Measurements from ENCODE around the gene SLC16A10. TPM values are rescaled to one million over a fixed set of nuclear protein-coding genes. Genes with fewer than 3 reads are reported as not detected.

Gene SLC16A10
- total and polyA plus RNA-seq, 7 donors: 13.9 to 106 (median 43.1) TPM

DNA sequence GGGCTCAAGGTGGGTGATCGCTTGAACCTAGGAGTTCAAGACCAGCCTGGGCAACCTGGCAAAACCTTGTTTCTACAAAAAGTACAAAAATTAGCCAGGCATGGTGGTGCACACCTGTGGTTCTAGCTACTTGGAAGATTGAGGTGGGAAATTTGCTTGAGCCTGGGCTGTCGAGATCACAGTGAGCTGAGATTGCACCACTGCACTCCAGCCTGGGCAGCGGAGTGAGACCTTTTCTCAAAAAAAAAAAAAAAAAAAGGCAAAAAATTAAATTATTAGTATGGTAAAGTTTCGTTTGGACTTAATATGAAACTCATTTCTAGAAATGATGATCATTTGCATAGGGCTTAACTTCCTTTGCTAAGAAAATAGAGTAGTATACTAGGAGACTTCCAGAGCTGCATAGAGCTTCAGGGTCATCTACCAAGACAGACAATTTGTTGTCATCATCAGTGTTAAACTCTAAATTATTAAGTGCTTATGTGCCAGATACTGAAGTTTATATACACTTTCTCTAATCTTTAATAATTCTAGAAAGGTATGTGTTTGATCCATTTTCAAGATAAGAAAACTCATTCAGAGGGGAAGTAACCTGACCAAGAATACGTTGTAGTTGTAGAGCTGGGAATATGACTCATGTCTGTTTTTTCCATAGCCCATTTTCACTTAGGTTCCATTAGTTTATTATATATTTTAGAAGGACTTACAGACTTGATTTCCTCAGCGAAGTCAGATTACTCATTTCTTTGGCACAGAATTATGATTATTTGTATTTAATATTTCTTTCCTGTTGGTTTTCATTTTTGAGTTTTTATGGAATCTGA, 84.5 kb downstream of the SLC16A10 start:
- no peaks in the 10 kb centered on the region for H3K27me3 ChIP-seq (ENCODE audit: insufficient read depth in 3 of 3, low read length in 2 of 3)
- intact Hi-C loops (cut with DNase I): no loop called here
- H3K36me3 ChIP-seq (ENCODE audit: insufficient read depth in 1 of 2, low read depth in 1 of 2): peaks cover 0 to 4% of the 10 kb centered on the region in 2 donors
- DNase-seq (no peak), ATAC-seq (peak in 2 of 4 donors; percentile 33 to 34)
- H3K27ac ChIP-seq: no peak overlapping the region
- H3K4me1 ChIP-seq: peaks cover 12% of the 10 kb centered on the region
- TF ChIP-seq, protein P1, sequence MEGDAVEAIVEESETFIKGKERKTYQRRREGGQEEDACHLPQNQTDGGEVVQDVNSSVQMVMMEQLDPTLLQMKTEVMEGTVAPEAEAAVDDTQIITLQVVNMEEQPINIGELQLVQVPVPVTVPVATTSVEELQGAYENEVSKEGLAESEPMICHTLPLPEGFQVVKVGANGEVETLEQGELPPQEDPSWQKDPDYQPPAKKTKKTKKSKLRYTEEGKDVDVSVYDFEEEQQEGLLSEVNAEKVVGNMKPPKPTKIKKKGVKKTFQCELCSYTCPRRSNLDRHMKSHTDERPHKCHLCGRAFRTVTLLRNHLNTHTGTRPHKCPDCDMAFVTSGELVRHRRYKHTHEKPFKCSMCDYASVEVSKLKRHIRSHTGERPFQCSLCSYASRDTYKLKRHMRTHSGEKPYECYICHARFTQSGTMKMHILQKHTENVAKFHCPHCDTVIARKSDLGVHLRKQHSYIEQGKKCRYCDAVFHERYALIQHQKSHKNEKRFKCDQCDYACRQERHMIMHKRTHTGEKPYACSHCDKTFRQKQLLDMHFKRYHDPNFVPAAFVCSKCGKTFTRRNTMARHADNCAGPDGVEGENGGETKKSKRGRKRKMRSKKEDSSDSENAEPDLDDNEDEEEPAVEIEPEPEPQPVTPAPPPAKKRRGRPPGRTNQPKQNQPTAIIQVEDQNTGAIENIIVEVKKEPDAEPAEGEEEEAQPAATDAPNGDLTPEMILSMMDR (IDR thresholded peaks at IDR 0.05): no peak
- no peaks in the 10 kb centered on the region for H3K9me3 ChIP-seq
- WGBS, 3 donors: 78 to 87% (median 87%) methylated on average over 6 of the region's 6 CpGs
- H3K4me3 ChIP-seq: no peak overlapping the region

DNA sequence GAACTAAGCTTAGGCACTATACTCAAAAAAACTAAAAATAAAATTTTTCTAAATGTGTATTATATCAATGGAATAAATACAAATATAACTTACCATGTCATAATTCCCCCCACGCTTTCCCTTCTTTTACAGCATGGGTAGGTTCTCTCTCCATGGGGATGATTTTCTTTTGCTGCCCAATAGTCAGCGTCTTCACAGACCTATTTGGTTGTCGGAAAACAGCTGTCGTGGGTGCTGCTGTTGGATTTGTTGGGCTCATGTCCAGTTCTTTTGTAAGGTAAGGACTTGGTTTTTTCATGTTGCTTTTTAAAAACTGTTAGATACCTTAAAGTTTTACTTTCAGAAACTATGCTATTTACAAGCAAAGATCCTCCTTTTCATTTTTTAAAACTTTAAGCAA, 85.3 kb downstream of the SLC16A10 start:
- H3K4me3 ChIP-seq: no peak overlapping the region
- H3K9me3 ChIP-seq: no peaks in the 10 kb centered on the region
- intact Hi-C loops (cut with DNase I): no loop called here
- WGBS, 3 donors: 36 to 63% (median 44%) methylated on average over 4 of the region's 4 CpGs
- no peak for DNase-seq
- TF ChIP-seq, protein P1 (IDR thresholded peaks at IDR 0.05): no peak
- peak in 3 of 4 donors; percentile 40 to 82 (median 69) for ATAC-seq
- peaks cover 0 to 12% of the 10 kb centered on the region in 2 donors for H3K36me3 ChIP-seq (ENCODE audit: insufficient read depth in 1 of 2, low read depth in 1 of 2)
- peaks cover 12% of the 10 kb centered on the region for H3K4me1 ChIP-seq
- no peak overlapping the region for H3K27ac ChIP-seq
- no peaks in the 10 kb centered on the region for H3K27me3 ChIP-seq (ENCODE audit: insufficient read depth in 3 of 3, low read length in 2 of 3)

DNA sequence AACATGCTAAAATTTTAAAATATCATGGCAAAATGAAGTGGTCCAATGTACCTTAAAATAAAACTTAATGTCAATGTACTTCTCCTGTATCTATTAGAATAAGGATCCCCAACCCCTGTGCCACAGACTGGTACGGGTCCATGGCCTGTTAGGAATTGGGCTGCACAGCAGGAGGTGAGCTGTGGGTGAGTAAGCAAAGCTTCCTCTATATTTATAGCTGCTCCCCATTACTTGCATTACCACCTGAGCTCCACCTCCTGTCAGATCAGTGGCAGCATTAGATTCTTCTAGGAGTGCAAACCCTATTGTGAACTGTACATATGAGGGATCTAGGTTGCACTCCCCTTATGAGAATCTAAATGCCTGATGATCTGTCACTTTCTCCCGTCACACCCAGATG, 86.0 kb downstream of the SLC16A10 start:
- intact Hi-C loops (cut with DNase I): no loop called here
- H3K36me3 ChIP-seq (ENCODE audit: insufficient read depth in 1 of 2, low read depth in 1 of 2): peaks cover 0 to 19% of the 10 kb centered on the region in 2 donors
- H3K9me3 ChIP-seq: no peaks in the 10 kb centered on the region
- TF ChIP-seq, protein P1 (IDR thresholded peaks at IDR 0.05): no peak
- no peak overlapping the region for H3K27ac ChIP-seq
- DNase-seq (no peak), ATAC-seq (peak in 3 of 4 donors; percentile 39 to 85 (median 66))
- H3K27me3 ChIP-seq (ENCODE audit: insufficient read depth in 3 of 3, low read length in 2 of 3): no peaks in the 10 kb centered on the region
- WGBS, 3 donors: 49 to 72% (median 54%) methylated on average over 2 of the region's 2 CpGs
- no peak overlapping the region for H3K4me3 ChIP-seq
- H3K4me1 ChIP-seq: peaks cover 12% of the 10 kb centered on the region

DNA sequence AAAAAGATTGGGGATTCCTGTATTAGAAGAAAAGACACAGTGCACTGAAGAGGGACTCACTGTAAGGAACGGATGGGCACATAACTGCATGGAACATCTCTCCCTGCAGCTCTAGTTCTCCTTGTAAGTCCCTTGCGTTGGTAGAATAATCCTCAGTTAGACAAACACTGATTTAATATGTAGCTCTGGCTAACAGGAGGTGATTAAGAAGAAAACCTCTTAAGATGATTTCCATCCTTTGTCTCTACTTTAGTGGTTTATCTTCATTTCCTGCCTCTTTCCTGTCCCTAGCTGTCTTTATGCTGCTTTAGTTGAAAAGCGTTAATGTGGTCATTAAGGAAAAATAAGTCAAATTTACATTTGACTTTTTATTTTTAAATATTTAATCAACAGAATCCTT, 86.6 kb downstream of the SLC16A10 start:
- WGBS, 3 donors: 62 to 78% (median 65%) methylated on average over 3 of the region's 3 CpGs
- intact Hi-C loops (cut with DNase I): no loop called here
- Histone ChIP-seq H3K4me3 (no peak overlapping the region), H3K9me3 (no peaks in the 10 kb centered on the region), H3K27me3 (ENCODE audit: insufficient read depth in 3 of 3, low read length in 2 of 3) (no peaks in the 10 kb centered on the region), H3K4me1 (peaks cover 12% of the 10 kb centered on the region), H3K36me3 (ENCODE audit: insufficient read depth in 1 of 2, low read depth in 1 of 2) (peaks cover 0 to 25% of the 10 kb centered on the region in 2 donors), H3K27ac (no peak overlapping the region)
- TF ChIP-seq, protein P1 (IDR thresholded peaks at IDR 0.05): no peak
- ATAC-seq (no peak), DNase-seq (no peak)

Data from psoas muscle (tissue), 8 donors.